HG03439 (cell line): ENCODE results near the gene HRG.
A peak's percentile ranks its signal among the peaks of the same experiment; 100 is the strongest.
"Not testable (repeated sequence)": the region's sequence is repeated elsewhere in the genome, so short reads cannot be mapped to it uniquely, and the experiment has no call there.

Experiments
- ATAC-seq: cut with Tn5 transposase; IDR thresholded peaks from one replicate; pipeline ENCODE4 v1.9.1; 2021; ENCODE audit warnings: mild to moderate bottlenecking, moderate library complexity; ENCODE audit not compliant: unreplicated experiment

Gene HRG, protein sequence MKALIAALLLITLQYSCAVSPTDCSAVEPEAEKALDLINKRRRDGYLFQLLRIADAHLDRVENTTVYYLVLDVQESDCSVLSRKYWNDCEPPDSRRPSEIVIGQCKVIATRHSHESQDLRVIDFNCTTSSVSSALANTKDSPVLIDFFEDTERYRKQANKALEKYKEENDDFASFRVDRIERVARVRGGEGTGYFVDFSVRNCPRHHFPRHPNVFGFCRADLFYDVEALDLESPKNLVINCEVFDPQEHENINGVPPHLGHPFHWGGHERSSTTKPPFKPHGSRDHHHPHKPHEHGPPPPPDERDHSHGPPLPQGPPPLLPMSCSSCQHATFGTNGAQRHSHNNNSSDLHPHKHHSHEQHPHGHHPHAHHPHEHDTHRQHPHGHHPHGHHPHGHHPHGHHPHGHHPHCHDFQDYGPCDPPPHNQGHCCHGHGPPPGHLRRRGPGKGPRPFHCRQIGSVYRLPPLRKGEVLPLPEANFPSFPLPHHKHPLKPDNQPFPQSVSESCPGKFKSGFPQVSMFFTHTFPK

GRCh38 chr3:186665625-186666188, at the start of gene HRG:
TSS of gene HRG (plus strand) at chr3:186666014. CDS start at chr3:186666032, 18 bp downstream.
- ATAC-seq, result no peak

GRCh38 chr3:186616299-186616617, 49.6 kb upstream of the HRG start:
- ATAC-seq, result no peak

GRCh38 chr3:186617036-186617946, 48.5 kb upstream of the HRG start:
- ATAC-seq, result peak; percentile 84

- no peak for ATAC-seq
These were observed 47.4 kb upstream of the HRG start for GRCh38 chr3:186618318-186618938.

GRCh38 chr3:186619787-186620212, 46.0 kb upstream of the HRG start:
- no peak for ATAC-seq

DNA sequence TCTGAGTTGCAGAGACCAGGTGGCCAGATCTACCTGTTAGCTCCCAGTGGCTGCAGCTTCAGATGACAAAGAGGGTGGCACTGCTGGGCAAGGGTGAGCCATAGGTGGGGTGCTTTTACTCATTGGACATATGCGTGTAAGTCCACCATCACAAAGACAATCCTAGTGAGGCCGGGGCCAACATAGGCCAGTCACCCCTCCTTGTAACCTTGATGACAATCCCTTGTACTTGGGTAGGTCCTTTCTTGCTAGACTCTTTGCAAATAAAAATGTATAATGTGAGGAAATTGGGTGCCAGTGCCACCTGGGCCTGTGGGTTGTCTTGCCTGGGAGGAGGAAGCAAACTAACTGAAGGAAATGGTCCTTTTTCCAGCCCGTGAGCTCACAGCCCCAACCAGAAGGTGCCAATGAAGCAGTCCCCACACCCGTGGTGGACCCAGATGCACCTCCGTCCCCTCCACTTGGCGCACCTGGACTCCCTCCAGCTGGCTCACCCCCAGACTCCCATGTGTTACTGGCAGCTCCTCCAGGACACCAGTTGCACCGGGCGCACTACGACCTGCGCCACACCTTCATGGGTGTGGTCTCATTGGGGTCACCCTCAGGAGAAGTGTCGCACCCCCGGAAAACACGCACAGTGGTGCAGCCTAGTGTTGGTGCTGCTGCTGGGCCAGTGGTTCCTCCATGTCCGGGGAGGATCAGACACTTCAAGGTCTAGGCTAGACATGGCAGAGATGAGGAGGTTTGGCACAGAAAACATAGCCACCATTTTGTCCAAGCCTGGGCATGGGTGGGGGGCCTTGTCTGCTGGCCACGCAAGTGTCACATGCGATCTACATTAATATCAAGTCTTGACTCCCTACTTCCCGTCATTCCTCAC, 45.4 kb upstream of the HRG start:
- ATAC-seq, result no peak

DNA sequence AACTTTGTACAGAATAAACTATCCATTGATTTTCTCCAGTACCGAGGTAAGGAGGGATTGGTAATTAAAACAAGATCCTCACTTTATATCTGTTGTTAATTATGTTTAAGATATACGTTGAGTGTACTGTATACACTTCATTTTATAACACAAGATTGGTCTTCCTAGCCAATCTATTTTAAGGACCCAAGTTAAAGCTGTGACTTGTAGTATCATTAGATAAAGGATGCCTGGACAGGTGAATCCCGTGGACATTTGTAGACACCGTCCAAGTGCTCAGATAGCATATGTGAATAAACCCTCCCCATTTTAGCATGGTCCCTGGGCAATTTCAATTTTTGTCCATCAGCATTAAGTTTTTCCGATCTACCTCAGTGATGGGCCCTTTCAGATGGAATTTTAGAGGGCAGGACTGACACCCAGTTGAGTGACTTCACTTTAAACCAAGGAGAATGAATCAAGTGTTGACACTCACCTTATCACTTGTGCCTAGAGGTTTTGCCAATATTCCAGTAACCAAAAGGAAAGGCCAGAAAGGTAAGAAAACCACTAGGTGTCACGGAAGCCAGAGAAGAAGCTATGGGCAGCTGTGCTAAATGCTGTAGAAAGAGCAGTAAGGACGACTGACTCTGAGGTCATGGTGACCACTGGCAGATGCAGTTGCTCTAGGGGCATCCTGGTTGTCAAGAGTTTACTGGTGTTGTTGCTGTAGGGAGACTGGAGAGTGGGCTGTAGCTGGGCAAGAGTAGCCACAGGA, 43.7 kb upstream of the HRG start:
- no peak for ATAC-seq

DNA sequence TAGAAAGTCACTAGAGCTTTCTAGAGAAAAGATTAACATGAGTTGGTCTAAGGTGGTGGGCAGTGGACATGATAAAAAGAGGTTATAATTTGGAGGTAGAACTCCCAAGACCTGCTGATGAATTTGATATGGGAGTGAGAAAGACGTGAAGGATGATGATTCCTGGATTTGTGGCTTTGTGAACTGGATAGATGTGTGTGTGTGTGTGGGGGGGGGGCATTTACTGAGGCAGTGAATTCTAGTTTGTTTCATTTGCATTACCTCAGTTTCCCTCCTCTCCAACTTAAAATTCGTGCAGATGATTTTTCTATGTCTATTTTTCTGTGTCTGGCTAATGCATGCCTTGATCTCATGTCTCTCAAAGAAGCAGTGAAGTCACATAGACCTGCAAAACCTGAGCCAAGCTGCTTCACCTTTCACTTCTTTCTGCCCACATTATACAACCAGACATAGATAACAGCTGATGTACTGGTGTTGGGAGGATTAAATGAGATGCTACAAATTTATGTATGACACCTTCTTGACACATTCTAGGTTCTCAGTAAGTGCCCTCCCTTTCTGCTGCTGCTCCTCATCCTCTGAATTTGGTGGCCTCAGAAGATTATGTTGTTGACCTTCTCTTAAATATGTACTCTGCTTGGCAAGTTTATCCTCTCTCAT, 43.0 kb upstream of the HRG start:
- no peak for ATAC-seq

DNA sequence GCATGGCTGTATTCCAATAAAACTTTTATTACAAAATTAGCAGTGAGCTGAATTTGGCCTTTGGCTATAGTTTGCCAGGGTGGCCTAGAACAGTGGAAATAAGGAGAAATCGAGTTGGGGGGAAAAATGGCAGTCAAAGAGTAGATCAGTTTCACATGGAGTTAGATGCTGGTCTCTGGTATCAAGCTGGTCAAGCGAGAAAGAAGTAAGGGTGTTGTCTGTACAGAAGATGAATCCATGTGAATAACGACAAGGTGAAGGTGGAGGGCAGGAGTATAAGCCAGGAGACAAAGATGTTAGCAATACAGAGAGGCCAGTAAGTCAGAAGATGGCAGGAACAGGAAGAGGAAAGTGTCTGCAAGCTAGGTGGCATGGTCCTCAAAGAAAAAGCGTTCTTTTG, 41.2 kb upstream of the HRG start:
- ATAC-seq, result no peak

DNA sequence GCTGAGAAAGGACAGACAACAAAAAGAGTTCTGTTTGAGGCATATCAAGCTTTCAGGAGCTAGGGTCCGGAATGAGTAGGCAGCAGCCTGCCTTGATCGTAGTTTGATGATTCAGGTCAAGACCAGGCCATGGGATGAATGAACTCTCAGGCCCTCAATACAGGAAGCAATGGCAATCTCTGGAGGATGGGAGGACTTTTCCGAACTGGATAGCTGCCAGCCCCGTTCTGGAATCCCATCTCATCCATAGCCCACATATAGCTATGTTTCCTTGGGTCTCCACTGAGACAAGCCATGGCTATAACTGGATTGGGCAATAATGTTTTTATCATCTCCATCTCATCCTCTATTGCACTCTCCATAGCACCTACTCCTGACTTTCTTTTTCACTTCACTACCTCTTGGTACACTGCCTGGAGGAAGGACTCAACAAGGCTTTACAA, 40.2 kb upstream of the HRG start:
- ATAC-seq, result no peak

DNA sequence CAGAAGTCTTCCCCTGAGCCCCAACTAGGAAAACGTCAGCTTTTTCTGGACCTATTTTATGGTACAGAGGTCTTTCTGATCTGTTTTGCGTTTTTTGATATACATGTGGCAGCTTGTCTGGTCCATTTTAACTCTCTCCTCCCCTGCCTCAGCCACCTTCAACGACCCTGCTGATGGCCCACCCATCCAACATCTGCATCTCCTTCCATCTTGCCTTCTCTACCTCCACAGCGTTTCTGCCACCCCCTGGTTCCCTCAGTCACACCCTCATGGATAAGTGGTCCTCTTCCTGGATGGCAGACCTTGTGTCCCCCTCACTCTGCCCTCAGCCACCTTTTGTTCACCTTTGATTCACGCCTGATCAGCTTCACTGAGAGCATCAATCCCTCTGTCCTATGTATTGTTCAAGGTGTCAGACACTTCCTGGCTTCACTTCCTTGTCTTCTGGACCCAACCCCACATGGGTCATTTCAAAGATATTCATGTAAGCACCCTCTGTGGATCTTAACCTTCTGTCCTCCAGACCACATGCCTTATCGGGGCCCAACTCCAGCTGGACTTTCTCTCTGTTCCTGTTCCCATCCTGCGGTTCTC, 39.5 kb upstream of the HRG start:
- no peak for ATAC-seq

GRCh38 chr3:186627852-186628414, 37.9 kb upstream of the HRG start:
- no peak for ATAC-seq

DNA sequence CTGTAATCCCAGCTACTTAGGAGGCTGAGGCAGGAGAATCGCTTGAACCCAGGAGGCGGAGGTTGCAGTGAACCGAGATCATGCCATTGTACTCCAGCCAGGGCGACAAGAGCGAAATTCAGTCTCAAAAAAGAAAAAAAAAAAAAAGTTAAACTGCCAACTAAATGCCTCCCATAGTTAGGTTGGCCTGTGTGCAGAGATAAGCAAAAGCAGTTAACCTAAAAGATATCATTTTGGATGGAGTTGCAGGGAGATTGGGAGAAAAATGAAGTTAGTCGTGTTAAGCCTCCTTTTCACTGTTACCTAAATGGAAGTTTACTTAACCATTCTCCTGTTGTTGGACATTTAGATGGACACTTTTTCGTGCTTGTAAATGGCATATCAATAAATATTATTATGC, 37.1 kb upstream of the HRG start:
- no peak for ATAC-seq

DNA sequence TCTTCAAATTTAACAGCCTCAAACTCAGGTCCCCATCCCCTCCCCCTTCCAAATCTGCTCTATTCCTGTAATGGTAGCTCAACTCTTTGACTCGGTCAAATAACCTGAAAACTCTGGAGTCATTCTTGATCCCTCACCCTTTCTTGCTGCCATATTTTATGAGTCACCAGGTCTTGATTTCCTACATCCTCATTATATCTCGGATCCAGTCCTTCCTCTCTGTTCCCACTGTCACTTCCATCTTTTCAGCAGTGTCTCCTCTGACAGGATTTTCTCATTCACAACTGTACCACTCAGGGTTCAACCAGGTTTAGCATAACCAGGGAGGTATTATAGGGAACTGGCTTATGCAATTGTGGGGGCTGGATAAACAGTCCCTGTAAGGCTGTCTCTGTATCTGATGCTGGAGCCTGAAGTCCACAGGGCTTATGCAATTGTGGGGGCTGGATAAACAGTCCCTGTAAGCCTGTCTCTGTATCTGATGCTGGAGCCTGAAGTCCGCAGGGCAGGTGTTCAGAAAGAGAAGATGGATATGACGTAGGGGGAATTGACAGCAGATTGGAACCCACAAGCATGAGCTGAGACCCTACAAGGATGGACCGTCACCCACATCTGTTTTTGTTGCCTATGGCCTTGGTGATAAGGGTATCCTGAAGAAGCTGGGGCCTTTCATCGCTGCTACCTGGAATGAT, 34.7 kb upstream of the HRG start:
- ATAC-seq, result no peak

DNA sequence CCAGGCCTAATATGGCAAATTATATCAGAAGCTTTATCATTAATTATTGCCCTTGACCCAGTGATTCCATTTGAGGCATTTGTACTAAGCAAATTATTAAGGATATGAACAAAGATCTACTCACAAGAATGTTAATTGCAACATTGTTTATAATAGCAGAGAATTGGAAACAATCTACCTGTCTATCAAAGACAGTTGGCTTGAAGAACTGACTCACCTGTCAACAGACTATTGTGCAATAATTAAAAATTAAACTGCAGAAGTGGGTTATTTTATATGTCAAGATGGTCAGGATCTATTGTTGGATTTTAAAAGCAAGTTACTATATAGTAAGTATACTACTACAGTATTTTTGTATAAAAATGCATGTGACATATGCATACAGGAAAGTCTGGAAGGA, 32.3 kb upstream of the HRG start:
- no peak for ATAC-seq

DNA sequence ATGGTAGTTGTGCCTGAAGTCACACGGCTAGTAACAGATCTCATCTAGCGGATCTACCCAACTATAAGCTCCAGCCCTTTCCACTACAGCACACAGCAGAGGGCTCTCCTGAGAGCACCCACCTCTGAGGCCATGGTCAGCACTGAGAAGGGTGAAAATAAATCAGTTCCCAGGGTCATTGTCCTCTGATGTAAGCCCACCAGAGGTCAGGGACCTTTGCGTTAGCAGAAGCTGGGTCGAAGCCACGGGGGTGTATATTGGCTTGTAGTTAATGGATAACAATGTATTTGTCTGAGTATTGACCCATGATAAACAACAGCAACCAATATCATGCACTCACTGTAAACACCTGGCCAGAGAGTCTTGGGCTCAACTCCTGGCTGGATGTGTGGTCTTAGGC, 31.6 kb upstream of the HRG start:
- not testable (repeated sequence) for ATAC-seq

DNA sequence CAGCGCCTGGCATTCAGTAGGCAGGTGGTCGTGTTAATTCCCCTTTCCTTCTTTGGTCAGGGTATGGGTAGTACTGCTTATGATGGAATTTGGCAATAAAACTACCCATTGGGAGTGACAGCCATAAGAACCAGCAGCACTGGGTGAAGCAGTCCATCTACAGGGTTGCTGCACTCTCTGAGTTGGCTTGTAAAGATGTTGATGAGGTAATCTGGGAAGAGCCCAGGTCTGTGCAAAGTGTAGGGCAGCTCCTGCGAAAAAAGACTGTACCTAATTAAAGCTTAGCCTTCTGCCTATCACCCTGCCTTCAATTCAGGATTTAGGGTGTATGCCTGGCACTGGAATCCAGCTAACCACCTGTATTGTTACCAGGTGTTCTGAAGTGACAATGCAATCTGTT, 30.3 kb upstream of the HRG start:
- ATAC-seq, result no peak
